Hepatocyte (in vitro differentiated cells): Measurements from ENCODE around the gene RERG.

Source experiments
- EZH2 ChIP-seq: fragments of 200-600 bp; sonication (generic); IDR thresholded peaks from 2 replicates; pipeline ENCODE4 v1.6.1; 2016; ENCODE audit warnings: antibody characterized with exemption, mild to moderate bottlenecking, borderline replicate concordance
- EZH2phosphoT487 ChIP-seq: fragments of 200-600 bp; sonication (generic); IDR thresholded peaks from one replicate; pipeline ENCODE4 v1.6.1; 2018; ENCODE audit warnings: antibody characterized with exemption, mild to moderate bottlenecking, low read depth, moderate library complexity; ENCODE audit not compliant: unreplicated experiment, severe bottlenecking
- TF ChIP-seq, protein P1 (sequence below): fragments of 200-600 bp; sonication (generic); IDR thresholded peaks from 2 replicates; pipeline ENCODE4 v1.5.1; 2016; ENCODE audit warnings: antibody characterized with exemption, mild to moderate bottlenecking; ENCODE audit not compliant: poor library complexity

DNA sequence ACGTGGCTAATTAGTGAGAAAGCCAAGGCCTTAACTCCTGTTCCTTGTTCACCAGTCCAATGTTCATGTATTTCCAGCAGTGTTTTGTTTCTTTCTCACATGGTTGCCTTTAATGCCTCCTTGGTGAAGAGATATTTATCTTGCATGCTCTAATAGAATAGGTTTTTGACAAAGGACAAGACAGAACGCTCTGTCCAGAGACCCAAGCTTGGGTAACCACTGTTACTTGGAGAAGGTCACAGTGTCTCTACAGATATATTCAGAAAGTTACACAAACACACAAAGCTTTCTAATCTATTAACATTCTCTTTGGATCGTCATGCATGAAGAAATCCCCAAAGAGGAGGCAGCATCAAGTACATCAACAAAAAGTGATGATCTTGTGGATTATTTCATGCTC is 33.1 kb downstream of the RERG start:
- TF ChIP-seq, protein P1, sequence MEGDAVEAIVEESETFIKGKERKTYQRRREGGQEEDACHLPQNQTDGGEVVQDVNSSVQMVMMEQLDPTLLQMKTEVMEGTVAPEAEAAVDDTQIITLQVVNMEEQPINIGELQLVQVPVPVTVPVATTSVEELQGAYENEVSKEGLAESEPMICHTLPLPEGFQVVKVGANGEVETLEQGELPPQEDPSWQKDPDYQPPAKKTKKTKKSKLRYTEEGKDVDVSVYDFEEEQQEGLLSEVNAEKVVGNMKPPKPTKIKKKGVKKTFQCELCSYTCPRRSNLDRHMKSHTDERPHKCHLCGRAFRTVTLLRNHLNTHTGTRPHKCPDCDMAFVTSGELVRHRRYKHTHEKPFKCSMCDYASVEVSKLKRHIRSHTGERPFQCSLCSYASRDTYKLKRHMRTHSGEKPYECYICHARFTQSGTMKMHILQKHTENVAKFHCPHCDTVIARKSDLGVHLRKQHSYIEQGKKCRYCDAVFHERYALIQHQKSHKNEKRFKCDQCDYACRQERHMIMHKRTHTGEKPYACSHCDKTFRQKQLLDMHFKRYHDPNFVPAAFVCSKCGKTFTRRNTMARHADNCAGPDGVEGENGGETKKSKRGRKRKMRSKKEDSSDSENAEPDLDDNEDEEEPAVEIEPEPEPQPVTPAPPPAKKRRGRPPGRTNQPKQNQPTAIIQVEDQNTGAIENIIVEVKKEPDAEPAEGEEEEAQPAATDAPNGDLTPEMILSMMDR: no peak
- no peak for TF ChIP-seq EZH2
- no peak for TF ChIP-seq EZH2phosphoT487
